Activated naive CD8-positive, alpha-beta T cell treated with anti-CD3 and anti-CD28 coated beads, Interleukin-2, amount 50 U/mL, for 16 hours (primary cell): Measurements from ENCODE around the gene CENPF.

Experiments
- DNase-seq: peaks from one replicate; pipeline ENCODE4 v3.0.0-alpha.2; 2020; ENCODE audit warnings: low read depth, low spot score

Gene CENPF

GRCh38 chr1:214712737-214713136, 109.7 kb downstream of the CENPF start:
- DNase-seq, result no peak
